ENCODE data around the gene SLC26A6.

Gene SLC26A6

GRCh38 chr3:48597408-48597800, 37.9 kb downstream of the SLC26A6 start:
- no peak for DNase-seq

GRCh38 chr3:48596676-48597407, 38.4 kb downstream of the SLC26A6 start:
- no peak for DNase-seq

- no peak for DNase-seq
Measured at GRCh38 chr3:48596157-48596556, 39.1 kb downstream of the SLC26A6 start.

- DNase-seq, result no peak
Measured at GRCh38 chr3:48595526-48596121, 39.6 kb downstream of the SLC26A6 start.

DNA sequence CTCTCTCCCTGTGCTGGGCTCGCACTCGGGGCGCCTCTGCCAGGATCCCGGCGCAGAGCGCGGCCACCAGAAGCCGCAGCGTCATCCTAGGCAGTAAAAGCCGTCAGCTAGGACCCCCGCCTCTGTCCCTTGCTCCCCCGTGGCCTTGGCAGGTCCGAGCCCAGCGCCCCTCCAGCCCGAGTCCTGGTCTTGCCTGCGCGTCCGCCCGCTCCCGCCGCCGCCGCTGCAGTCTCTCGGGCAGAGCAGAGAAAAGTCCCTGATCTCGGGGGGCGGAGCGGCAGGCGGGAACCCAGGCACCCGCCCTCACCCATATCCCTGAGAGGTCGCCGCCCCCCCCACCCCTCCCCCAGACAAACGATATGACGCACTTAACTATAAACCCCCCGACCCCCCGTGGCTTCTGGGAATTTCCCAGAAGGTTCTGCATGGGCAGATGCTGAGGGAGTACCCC, 40.2 kb downstream of the SLC26A6 start, which contains the start of gene COL7A1:
COL7A1 (minus strand) TSS at position 255 of the 451 bp plus-strand sequence; CDS start at position 85, 170 bp downstream.
- no peak for DNase-seq

GRCh38 chr3:48594417-48595049, 40.7 kb downstream of the SLC26A6 start:
- no peak for DNase-seq

GRCh38 chr3:48593337-48593736, 41.9 kb downstream of the SLC26A6 start:
- no peak for DNase-seq

GRCh38 chr3:48592519-48593087, 42.7 kb downstream of the SLC26A6 start:
- no peak for DNase-seq

DNA sequence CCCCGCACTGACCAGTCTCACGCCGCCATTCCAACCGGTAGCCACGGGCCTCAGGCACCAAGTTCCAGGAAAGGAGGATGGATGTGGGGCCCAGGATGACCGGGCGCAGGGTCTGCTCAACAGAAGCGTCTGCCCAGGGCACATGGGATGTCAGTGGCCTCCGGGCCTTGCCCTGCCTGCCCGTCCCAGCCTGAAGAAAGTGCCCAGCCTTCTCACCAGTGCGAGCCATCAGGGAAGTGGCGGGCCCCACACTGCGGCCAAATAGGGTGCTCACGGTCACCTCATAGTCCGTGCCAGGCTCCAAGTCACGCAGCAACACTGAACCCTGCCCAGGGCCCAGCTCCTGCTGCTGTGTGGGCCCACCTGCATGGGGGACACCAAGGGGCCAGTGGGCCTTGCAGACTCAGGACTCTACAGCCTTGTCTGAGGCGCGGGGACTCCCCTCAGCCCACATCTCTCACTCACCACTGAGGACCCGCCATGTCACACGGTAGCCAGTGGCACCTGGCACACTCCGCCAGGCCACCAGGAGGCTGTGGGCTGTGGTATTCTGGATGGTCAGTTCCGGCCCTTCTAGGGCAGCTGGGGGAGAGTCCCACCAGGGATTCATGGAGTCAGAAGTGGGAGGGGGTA, 43.3 kb downstream of the SLC26A6 start:
- DNase-seq, result no peak

DNA sequence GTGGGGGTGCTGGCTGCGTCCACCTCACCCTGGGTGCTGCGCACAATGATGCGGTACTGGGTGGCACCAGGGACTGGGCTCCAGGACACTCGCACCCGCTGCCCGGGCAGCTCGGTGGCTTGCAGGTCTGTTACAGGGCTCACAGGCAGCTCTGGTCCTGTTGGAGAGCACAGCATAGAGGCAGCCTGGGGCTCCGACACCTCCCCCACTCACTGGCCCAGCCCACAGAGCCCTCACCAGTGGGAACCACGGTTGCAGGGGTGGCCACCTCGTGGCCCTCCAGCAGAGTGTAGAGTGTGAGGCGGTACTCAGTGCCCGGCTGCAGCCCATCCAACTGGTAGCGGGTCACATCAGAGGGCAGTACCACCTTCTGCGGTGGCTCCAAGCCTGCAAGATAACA, 43.8 kb downstream of the SLC26A6 start:
- no peak for DNase-seq

DNA sequence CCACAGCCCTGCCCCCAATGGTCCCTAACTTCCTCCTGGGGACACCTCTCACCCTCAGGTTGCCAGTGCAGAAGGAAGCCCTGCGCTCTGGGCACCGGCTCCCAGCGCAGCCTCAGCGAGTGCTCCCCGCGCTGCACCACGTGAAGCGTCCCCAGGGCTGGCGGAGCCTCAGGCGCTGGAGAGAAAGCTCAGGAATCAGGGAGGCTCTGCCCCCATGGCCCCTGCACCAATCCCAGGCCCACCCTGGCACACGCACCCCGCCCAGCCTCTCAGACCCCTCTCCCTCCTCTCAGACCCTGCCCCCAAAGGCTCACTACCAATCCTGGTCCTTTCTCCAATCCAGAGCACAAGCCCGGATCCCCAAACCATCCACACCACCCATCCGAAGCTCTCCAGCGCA, 47.0 kb downstream of the SLC26A6 start:
- peak; percentile 28 for DNase-seq

GRCh38 chr3:48587686-48588085, 47.6 kb downstream of the SLC26A6 start:
- DNase-seq, result no peak

GRCh38 chr3:48585411-48585810, 49.9 kb downstream of the SLC26A6 start:
- DNase-seq, result no peak

GRCh38 chr3:48584836-48585235, 50.4 kb downstream of the SLC26A6 start:
- DNase-seq, result no peak

GRCh38 chr3:48581621-48582481, 53.4 kb downstream of the SLC26A6 start:
- DNase-seq, result no peak

GRCh38 chr3:48576647-48577046, 58.6 kb downstream of the SLC26A6 start:
- no peak for DNase-seq
